MM.1S (cell line): Measurements from ENCODE around the gene TRHDE.

Experiments used
- CTCF ChIP-seq: fragments of 300-600 bp; sonication (generic); IDR thresholded peaks from 2 replicates; pipeline ENCODE4 v1.5.1; 2016; ENCODE audit warnings: antibody characterized with exemption, low read length, mixed read lengths
- EZH2 ChIP-seq: fragments of 300-600 bp; sonication (generic); optimal IDR thresholded peaks from 2 replicates; pipeline ENCODE3; 2017; ENCODE audit warnings: low read depth, mild to moderate bottlenecking, antibody characterized with exemption, low read length, mixed read lengths
- EZH2phosphoT487 ChIP-seq: fragments of 300-600 bp; sonication (generic); IDR thresholded peaks from 2 replicates; pipeline ENCODE4 v1.6.1; 2018; ENCODE audit warnings: antibody characterized with exemption, low read length

- TF ChIP-seq EZH2phosphoT487 (no peak), CTCF (no peak), EZH2 (no peak)
These were observed 233.1 kb downstream of the TRHDE start for GRCh38 chr12:72505227-72505626.
